Measurements from ENCODE around the gene JSRP1.

JSRP1 gene

GRCh38 chr19:2207008-2207407 is 49.2 kb downstream of the JSRP1 start:
- ChIA-PET POLR2A (no interaction called here), CTCF (no interaction called here)
- Histone ChIP-seq H3K4me1 (ENCODE audit: control insufficient read depth, insufficient read depth, low read length) (no peaks in the 10 kb centered on the region), H3K4me3 (ENCODE audit: low read depth, low read length) (no peak overlapping the region), H3K9me3 (ENCODE audit: control insufficient read depth, insufficient read depth, low read depth, low read length) (no peaks in the 10 kb centered on the region), H3K36me3 (ENCODE audit: control insufficient read depth in 2 of 2, insufficient read depth in 1 of 2, low read length in 2 of 2) (peaks cover 4 to 66% of the 10 kb centered on the region in 2 experiments; a peak in 2 of 3 replicates), H3K27ac (ENCODE audit: extremely low read depth, low read depth, low read length) (no peak overlapping the region)
- TF ChIP-seq ZNF10 (tag by site-specific recombination; IDR thresholded peaks at IDR 0.05) (no peak), ZNF76 (tag by site-specific recombination; IDR thresholded peaks at IDR 0.05; ENCODE audit: borderline replicate concordance, low read depth) (no peak)

GRCh38 chr19:2202366-2202765 is 53.9 kb downstream of the JSRP1 start:
- no peaks in the 10 kb centered on the region for H3K9me3 ChIP-seq (ENCODE audit: control insufficient read depth, insufficient read depth, low read depth, low read length)
- no peak for TF ChIP-seq ZNF571 (tag by site-specific recombination; IDR thresholded peaks at IDR 0.05)
- TF ChIP-seq BCL6B (tag by site-specific recombination; IDR thresholded peaks at IDR 0.05), result no peak
- no peak for TF ChIP-seq SETDB1 (IDR thresholded peaks at IDR 0.05; ENCODE audit: insufficient read length, low read length)
- peak; percentile 88 for TF ChIP-seq EGR2 (tag by site-specific recombination; IDR thresholded peaks at IDR 0.05; ENCODE audit: low read depth)
- TF ChIP-seq ZNF501 (tag by site-specific recombination; IDR thresholded peaks at IDR 0.05), result no peak
- peak; percentile 74 for TF ChIP-seq ZFHX2 (tag by site-specific recombination; conservative IDR thresholded peaks at IDR 0.05)
- TF ChIP-seq ZNF211 (tag by site-specific recombination; IDR thresholded peaks at IDR 0.05; ENCODE audit: low read depth), result no peak
- no peak for TF ChIP-seq GFI1B (tag by site-specific recombination; IDR thresholded peaks at IDR 0.05)
- no peak for TF ChIP-seq KLF1 (tag by site-specific recombination; IDR thresholded peaks at IDR 0.05)
- TF ChIP-seq ZNF398 (tag by site-specific recombination; IDR thresholded peaks at IDR 0.05), result no peak
- no peak for TF ChIP-seq GLIS2 (tag by site-specific recombination; IDR thresholded peaks at IDR 0.05)
- peaks cover 4 to 42% of the 10 kb centered on the region in 2 experiments; a peak in 2 of 3 replicates for H3K36me3 ChIP-seq (ENCODE audit: control insufficient read depth in 2 of 2, insufficient read depth in 1 of 2, low read length in 2 of 2)
- H3K4me3 ChIP-seq (ENCODE audit: low read depth, low read length), result no peak overlapping the region
- ChIA-PET CTCF (interaction anchor here (1.2 kb wide), 1 partner anchor 34 kb away, joined by 6 read pairs; the partner anchor contains the start of gene PLEKHJ1), POLR2A (no interaction called here)
- no peak overlapping the region for H3K27ac ChIP-seq (ENCODE audit: extremely low read depth, low read depth, low read length)
- no peaks in the 10 kb centered on the region for H3K4me1 ChIP-seq (ENCODE audit: control insufficient read depth, insufficient read depth, low read length)

Data from HEK293 (cell line).